LHCN-M2 (cell line): ENCODE measurements around the gene TAF3. TPM values are rescaled to one million over a fixed set of nuclear protein-coding genes. Genes with fewer than 3 reads are reported as not detected.
A peak's percentile ranks its signal among the peaks of the same experiment; 100 is the strongest.
"Not testable (repeated sequence)": the region's sequence is repeated elsewhere in the genome, so short reads cannot be mapped to it uniquely, and the experiment has no call there.

Experiments used
- DNase-seq: peaks from one replicate; pipeline ENCODE4 v3.0.0-alpha.2; 2012; ENCODE audit warnings: low read depth
- total RNA-seq: library from RNA; depleted of rRNA; stranded (reverse); fragments of >200 nt; gene quantifications from 2 replicates; pipeline ENCODE4 v1.2.3, GENCODE V29; 2014

The TAF3 gene
- total RNA-seq, 1 experiment from 2014 or later, result 3.4 TPM

GRCh38 chr10:7811743-7812142 is 6.6 kb upstream of the TAF3 start:
- DNase-seq, result not testable (repeated sequence)

GRCh38 chr10:7813481-7813880 is 4.8 kb upstream of the TAF3 start:
- no peak for DNase-seq

- no peak for DNase-seq
Measured at GRCh38 chr10:7817576-7817975, 729 bp upstream of the TAF3 start.

- no peak for DNase-seq
Measured at GRCh38 chr10:7817984-7818294, 366 bp upstream of the TAF3 start.

GRCh38 chr10:7819121-7819460 is 786 bp downstream of the TAF3 start:
- peak; percentile 39 for DNase-seq

- no peak for DNase-seq
Measured at GRCh38 chr10:7824251-7824650, 5.9 kb downstream of the TAF3 start.

- peak; percentile 50 for DNase-seq
Measured at GRCh38 chr10:7826971-7827370, 8.7 kb downstream of the TAF3 start.

GRCh38 chr10:7829289-7829834 is 11.1 kb downstream of the TAF3 start:
- DNase-seq, result no peak

- no peak for DNase-seq
Measured at GRCh38 chr10:7832060-7832459, 13.8 kb downstream of the TAF3 start.

GRCh38 chr10:7833210-7833609 is 14.9 kb downstream of the TAF3 start:
- DNase-seq, result peak; percentile 4

- DNase-seq, result no peak
Measured at GRCh38 chr10:7834262-7834661, 16.0 kb downstream of the TAF3 start.

- no peak for DNase-seq
Measured at GRCh38 chr10:7836571-7836970, 18.3 kb downstream of the TAF3 start.

- peak; percentile 43 for DNase-seq
Measured at GRCh38 chr10:7846591-7846990, 28.3 kb downstream of the TAF3 start.

GRCh38 chr10:7853226-7853842 is 35.0 kb downstream of the TAF3 start:
- no peak for DNase-seq

- DNase-seq, result no peak
Measured at GRCh38 chr10:7853890-7854289, 35.6 kb downstream of the TAF3 start.

GRCh38 chr10:7855205-7855604 is 36.9 kb downstream of the TAF3 start:
- no peak for DNase-seq

- DNase-seq, result no peak
Measured at GRCh38 chr10:7856678-7857077, 38.4 kb downstream of the TAF3 start.

- no peak for DNase-seq
Measured at GRCh38 chr10:7857262-7857661, 39.0 kb downstream of the TAF3 start.

GRCh38 chr10:7861509-7862120 is 43.3 kb downstream of the TAF3 start:
- no peak for DNase-seq

GRCh38 chr10:7862121-7862514 is 43.8 kb downstream of the TAF3 start:
- DNase-seq, result no peak

GRCh38 chr10:7866176-7866575 is 47.9 kb downstream of the TAF3 start:
- no peak for DNase-seq

GRCh38 chr10:7872041-7872442 is 53.7 kb downstream of the TAF3 start:
- peak; percentile 6 for DNase-seq

- no peak for DNase-seq
Measured at GRCh38 chr10:7874864-7875263, 56.6 kb downstream of the TAF3 start.
